ENCODE measurements around the gene ZNF169.

GRCh38 chr9:94210616-94211603 is 48.2 kb upstream of the ZNF169 start:
- TF ChIP-seq CTCF (IDR thresholded peaks at IDR 0.05; ENCODE audit: low read length), result no peak
- no peak for TF ChIP-seq EZH2 (IDR thresholded peaks at IDR 0.05; ENCODE audit: borderline replicate concordance, low read length)

Data from OCI-LY1 (cell line).